GM19240 (cell line): ENCODE data around the gene WDSUB1.

Experiments
- DNase-seq: peaks from one replicate; pipeline ENCODE4 v3.0.0; 2011; ENCODE audit warnings: low spot score; ENCODE audit not compliant: insufficient read length

The WDSUB1 gene

GRCh38 chr2:159225025-159226016, 61.2 kb downstream of the WDSUB1 start:
- no peak for DNase-seq

DNA sequence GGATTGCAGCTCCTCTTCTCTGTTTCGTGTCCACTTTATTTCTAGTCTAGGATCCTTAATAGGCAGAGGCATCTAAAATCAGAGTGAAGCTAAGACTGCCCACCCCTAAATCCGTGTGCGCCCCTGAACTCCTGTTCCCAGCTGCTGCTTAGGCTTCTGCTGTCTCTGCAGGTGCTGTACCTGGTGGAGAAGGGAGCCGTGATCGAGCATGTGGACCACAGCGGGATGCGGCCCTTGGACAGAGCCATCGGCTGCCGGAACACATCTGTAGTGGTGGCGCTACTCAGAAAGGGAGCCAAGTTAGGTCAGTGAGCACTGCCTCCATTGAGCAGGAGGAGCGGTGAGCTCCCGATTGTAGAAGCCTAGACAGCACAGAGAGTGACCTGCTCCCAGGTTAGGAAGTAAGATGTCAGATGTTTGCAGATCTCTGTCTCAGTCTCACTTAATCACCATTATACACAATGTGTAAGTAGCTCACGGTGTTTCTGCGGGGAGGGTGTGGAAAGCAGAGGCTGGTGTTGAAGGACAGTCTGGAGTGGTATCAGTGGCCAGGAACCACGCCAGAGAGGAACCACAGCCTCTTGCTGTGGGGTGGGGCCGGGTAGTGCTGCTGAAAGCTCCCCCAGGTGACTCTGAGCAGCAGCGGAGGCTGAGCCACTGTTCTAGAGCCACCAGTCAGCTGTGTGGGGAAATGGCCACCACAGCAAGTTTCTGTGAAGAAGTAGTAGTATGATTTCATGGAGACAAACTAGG, 62.3 kb downstream of the WDSUB1 start:
- no peak for DNase-seq

DNA sequence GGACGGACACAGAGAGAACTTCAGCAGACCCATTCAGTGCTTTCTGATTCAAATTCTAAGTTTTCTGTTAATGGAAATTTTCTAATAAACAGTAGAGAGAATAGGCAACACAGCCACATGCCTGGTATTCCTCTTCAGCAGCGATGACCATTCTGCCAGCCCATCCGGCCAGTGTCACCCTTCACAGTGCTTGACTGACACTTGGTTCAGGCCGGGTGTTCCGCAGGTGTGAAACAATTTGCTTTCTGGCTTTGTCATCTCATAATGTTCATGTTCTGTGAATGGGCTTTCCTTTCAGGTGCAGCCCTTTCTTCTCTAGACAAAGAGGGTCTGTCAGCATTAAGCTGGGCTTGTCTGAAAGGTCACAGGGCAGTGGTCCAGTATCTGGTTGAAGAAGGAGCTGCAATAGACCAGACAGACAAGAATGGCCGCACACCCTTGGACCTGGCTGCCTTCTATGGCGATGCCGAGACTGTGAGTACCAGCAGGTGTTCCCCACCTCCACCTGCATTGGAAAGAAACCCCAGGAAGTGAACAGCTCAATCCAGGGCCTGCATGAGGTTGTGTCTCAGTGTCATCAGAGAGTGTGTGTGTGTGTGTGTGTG, 67.0 kb downstream of the WDSUB1 start:
- DNase-seq = no peak

GRCh38 chr2:159218389-159218788, 68.1 kb downstream of the WDSUB1 start:
- no peak for DNase-seq

DNA sequence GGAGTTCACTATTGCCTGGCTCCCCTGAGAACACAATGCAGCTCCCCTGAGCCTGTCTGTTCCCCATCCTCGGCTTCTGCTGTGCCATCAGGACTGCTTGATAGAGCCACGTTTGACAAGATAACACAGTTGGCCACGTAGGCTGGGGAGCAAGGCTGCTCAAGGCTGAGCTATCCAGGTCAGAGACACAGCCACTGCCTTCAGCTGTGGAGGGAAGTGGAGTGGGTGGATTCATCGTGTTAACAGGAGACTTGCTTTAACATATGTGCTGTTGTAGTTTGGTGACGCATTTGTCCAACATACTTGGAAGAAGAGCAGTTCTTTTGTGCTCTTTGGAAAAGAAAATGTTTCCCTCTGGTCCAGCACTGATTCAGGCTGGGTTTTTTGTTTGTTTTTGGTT, 68.8 kb downstream of the WDSUB1 start:
- no peak for DNase-seq

- no peak for DNase-seq
Measured at GRCh38 chr2:159215116-159215515, 71.4 kb downstream of the WDSUB1 start.

- DNase-seq = no peak
Measured at GRCh38 chr2:159214325-159214865, 72.1 kb downstream of the WDSUB1 start.

DNA sequence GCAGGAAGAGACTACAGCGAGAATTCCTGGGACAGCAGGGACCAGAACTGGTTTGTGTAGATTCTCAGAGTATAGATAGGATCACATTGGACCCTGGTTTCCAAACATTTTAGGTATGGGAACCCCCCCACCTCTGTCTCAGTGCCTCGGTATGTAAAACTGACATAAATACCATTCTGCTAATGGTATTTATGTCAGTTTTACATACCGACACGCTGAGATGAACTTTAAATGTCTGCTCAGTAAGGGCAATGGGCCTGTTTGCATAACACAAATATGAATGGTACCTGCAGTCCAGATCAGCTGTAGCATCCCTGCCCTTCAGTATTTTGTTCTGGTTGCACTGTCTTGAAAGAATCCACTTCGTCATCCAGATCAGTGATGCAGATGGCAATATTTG, 73.2 kb downstream of the WDSUB1 start:
- DNase-seq = no peak

DNA sequence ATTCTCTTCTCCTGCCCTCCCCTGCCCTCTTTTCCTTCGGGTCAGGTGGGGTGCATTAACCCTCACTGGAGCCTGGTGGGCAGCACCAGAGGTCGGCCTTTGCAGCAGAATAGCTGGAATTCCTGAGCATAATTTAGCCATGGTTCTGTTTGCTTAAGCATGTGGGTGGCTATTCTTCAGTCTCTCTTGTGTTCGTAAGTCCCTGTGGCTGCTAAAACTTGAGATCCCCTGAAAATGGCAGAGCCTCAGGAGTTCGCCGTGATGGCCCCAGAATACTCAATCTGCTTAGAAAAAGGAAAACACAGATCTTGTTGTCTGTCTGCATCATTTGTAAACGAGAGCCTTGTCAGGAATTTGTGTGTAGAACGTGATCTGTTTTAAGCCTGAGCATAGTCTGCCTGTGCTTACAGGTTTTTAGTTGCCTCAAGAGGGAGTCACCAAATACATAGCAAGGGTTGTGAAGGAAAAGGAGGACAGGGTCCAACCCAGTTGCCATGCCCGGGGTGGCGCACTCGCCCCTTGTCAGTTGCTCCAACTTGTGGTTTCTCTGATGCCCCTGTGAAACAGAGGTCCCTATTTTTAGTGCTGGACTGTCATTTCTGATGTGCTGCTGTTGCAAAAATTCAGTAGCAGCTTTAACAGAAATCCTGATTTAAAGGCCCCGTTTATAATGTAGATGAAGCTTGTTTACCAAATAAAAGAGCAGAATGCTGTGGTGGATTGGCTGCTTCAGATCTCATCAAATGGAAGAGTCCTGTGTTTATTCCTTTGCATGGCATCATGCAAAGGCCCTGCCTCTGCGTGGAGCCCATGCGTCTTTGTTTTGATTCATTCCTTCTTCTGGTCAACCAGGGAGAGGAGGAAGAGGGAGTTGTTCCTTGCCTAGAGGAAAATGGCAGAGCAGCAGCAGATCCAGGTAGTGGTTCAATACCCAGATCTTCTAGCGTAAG, 74.8 kb downstream of the WDSUB1 start:
- DNase-seq = no peak

GRCh38 chr2:159209341-159210306, 76.9 kb downstream of the WDSUB1 start:
- DNase-seq = no peak

DNA sequence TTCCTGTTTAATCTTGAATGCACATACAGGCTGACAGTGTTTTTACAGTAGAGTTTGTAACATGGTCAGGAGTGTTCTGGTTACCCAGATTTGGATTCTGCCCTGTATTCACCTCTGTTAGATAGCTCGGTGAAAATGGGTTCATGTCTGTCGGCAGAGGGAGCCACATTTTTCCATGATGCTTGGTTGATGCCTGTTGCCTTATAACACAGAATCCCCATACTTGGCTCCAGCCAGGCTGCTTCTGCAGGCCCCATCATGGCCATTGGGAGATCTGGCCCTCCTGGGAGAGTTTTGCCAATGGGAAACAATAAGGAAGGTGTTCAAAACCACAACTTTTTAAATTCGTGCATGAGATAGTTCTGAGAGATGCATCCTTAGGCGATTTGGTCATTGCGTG, 78.1 kb downstream of the WDSUB1 start:
- no peak for DNase-seq

DNA sequence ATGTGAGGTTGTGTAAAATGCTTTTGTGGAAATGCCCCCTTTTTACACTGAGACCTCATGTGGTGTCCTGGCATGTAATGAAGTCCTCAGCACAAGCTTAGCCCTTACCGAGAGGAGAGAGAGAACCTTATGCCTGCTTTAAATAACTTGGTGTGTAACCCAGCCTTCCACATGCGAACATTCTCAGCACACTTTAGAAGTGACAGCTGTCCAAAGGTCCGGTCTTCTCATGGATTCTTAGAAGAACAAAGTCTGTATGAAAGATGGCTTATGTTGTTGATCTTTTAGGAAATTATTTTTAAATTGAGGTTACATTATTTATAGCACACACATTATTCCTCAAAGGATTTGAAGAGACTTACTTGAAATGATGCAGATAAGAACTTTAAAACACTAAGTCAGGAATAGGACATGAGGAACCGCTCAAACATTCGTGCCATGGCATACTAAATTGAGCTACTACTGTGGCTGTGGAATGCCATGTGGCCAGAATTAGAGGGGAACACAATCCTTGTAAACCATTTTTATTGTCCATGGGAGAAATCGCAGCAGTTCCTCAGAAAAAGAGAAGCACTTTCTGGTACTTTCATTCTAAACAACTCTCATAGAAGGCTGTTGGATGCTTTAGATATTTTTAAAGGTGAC, 79.6 kb downstream of the WDSUB1 start:
- no peak for DNase-seq

- no peak for DNase-seq
Measured at GRCh38 chr2:159204381-159205144, 81.9 kb downstream of the WDSUB1 start.

DNA sequence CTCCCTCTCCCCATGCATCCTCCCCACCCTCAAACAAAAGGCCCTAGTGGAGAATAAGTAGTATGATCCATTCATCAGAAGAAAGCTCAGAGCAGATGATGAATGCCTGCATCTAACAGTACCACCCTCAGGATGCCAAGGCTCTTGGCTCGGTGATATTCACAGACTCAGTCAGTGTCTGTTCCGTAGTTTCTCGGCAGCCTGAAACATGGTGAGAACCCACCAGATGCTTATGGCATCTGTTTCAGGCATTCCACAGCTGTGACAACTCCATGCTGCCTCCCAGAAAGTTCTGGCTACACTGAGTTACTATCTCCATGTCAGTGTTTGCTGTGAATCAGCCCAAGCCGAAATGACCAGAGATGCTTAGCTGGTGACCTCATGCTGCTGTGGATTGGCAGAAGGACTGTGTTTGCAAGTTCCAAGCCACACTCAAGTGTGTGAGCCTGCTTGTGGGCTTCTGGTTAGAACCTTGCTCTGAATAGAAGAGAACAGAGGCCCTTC, 83.9 kb downstream of the WDSUB1 start:
- no peak for DNase-seq

DNA sequence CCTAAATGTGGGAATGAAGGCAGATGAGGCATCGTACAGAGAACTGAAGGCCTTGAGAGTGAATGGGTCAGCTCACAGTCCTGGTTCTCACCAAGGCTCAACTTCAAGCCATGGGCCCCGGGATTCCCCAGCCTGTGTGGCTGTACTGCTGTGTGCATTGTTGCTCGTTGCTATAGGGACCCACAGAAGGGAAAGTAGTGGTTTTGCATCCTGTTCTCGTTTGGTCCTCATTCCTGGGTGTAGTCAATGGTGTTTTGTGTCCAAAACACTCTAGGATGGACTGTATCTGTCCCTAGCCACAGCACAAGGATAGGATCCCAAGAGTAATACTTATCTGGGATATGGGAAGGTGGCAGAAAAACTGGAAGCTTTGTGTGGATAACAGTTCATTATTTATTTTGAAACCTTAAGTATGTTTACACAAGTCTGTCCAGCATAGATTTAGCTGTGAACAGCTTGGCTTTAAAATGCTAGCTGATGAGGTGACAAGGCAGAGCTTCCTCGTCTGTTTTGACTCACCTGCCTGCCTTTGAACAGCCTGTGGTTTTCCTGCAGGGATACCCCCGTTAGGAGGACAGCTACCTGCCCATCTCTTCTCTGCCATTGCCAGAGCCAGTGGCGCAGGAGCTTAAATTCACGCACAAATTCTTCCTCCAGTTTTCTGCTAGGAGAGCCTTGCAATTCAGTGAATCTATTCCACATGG, 85.0 kb downstream of the WDSUB1 start:
- DNase-seq = peak; percentile 80

- DNase-seq = no peak
Measured at GRCh38 chr2:159200498-159200897, 86.0 kb downstream of the WDSUB1 start.

DNA sequence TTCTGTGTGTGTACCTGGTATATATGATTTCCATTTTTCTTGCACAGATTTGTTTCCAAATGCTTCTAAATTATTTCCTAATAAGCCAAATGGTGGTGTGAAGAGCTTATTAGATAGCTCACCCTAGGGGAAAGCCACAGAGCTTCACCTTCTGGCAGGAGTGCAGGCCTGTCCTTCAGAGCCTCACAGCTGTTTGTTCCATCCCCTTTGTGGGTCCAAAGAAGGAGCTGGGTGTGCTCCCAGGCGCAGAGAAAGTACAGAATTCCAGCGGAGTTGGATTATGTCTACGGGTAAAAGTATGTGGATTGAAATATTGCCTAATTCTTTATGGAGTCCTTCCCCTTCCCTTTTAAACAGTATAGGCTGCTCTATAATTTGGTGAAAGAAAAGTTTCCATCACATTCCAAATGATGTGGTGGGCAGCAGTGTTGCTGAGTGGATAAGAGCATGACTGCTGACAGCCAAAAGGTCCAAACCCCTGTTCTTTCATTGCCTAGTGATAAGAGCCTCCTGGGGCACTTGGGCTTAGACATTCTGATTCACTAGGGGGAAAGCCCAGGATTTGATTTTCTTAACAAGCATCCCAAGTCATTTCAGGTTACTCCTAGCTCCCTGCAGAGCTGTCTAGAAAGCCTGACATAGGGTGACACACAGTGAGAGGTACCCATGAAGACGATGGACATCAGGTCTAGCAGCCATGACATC, 86.6 kb downstream of the WDSUB1 start:
- DNase-seq = no peak
